BJ (cell line): ENCODE data around the gene TLE1. TPM values are rescaled to one million over a fixed set of nuclear protein-coding genes. Genes with fewer than 3 reads are reported as not detected.

Experiments used
- CTCF ChIA-PET: fragments of 350-600 bp; formaldehyde crosslinking; extraction: SDS; loops from one replicate; lab custom pipeline; 2021; ENCODE audit warnings: antibody characterized with exemption, inconsistent platforms; lab: Yijun Ruan, JAX
- POLR2A ChIA-PET: fragments of 300-600 bp; sonication (Branson Sonifier 250); formaldehyde crosslinking; extraction: SDS; loops from one replicate; lab custom pipeline; 2021; ENCODE audit warnings: antibody characterized with exemption; lab: Charles Lee
- DNase-seq: peaks from one replicate; pipeline ENCODE4 v3.0.0-alpha.2; 2011; ENCODE audit warnings: low read depth
- H3K27me3 ChIP-seq: 2 replicates; pipeline ENCODE4 v1.6.0; 2011; ENCODE audit warnings: low read length; ENCODE audit not compliant: control insufficient read depth, insufficient read depth
- H3K36me3 ChIP-seq: 2 replicates; pipeline ENCODE4 v1.5.1; 2011; ENCODE audit warnings: low read length; ENCODE audit not compliant: control insufficient read depth, insufficient read depth
- H3K4me3 ChIP-seq: 2 replicates; pipeline ENCODE4 v1.5.1; 2011; ENCODE audit warnings: low read depth, mild to moderate bottlenecking, control low read depth, low read length
- polyA plus RNA-seq: library from polyadenylated mRNA; depleted of rRNA; stranded (reverse); fragments of >200 nt; gene quantifications from 2 replicates; pipeline ENCODE4 v1.2.3, GENCODE V29; 2011
- TF ChIP-seq, protein P1 (sequence below): IDR thresholded peaks from 2 replicates; pipeline ENCODE4 v1.5.1; 2011; ENCODE audit warnings: low read depth, mild to moderate bottlenecking, control low read depth, inconsistent platforms, low read length, moderate library complexity; ENCODE audit not compliant: insufficient read depth

Gene TLE1
- polyA plus RNA-seq, 1 experiment, result 9.6 TPM

DNA sequence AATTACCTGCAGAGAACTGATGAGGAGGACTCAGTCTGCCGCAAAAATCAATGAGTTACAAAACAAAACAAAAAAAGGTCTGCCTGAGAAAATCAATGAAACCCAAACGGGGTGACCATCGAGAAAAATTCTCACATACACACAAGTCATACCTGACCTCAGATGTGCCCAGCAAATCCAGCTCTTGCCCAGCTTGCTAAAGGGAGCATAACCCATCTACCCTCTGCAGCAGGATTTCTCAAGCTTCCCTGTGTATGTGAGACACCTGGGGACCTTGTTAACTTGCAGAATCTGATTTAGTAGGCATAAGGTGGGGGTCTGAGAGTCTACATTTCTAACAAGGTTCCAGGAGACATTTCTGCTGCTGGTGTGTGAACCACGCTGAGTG is 126.3 kb downstream of the TLE1 start:
- CTCF ChIA-PET, result interaction anchor here (0.5 kb wide), 1 partner anchor 970 kb away, joined by 3 read pairs; no protein-coding TSS in a partner anchor
- no peaks in the 10 kb centered on the region for H3K27me3 ChIP-seq
- TF ChIP-seq, protein P1, sequence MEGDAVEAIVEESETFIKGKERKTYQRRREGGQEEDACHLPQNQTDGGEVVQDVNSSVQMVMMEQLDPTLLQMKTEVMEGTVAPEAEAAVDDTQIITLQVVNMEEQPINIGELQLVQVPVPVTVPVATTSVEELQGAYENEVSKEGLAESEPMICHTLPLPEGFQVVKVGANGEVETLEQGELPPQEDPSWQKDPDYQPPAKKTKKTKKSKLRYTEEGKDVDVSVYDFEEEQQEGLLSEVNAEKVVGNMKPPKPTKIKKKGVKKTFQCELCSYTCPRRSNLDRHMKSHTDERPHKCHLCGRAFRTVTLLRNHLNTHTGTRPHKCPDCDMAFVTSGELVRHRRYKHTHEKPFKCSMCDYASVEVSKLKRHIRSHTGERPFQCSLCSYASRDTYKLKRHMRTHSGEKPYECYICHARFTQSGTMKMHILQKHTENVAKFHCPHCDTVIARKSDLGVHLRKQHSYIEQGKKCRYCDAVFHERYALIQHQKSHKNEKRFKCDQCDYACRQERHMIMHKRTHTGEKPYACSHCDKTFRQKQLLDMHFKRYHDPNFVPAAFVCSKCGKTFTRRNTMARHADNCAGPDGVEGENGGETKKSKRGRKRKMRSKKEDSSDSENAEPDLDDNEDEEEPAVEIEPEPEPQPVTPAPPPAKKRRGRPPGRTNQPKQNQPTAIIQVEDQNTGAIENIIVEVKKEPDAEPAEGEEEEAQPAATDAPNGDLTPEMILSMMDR, result no peak

DNA sequence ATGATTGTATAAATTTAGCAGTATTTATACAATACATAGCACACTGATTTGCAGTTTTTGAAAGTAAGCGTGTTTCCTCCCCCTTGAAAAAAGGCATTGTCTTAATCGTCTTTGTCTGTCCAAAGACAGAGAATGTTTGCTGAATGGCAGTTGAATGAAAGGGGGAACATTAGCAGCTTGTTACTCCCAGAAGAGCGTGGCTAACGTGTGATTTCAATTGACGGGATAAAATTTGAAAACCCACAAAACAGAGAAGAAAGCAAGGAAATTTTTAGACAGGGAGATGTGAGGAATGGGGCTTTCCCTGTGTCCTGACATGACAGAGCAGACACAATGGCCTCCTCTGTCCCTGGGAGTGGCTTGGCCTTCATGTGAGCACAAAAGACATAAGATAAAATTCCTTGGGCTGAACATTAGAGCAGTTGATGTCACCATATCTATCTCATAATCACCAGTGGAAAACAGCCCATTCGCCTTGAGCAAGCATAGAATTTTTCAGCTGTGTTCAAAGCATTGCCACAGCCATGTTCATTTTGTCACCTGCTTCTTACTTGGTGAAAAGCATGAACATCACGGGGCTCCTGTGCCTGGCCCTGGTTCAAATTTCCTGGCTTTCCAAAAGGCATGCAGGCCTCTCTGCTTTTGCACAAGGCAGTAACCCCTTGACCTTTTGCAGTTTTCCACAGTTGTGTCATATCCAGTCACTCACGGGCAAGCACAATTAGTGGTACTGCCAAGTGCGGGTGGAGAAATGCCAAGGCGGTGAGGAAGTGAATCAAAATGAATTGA is 126.9 kb downstream of the TLE1 start:
- ChIA-PET POLR2A (no interaction called here), CTCF (interaction anchor here (0.5 kb wide), 1 partner anchor 971 kb away, joined by 3 read pairs; no protein-coding TSS in a partner anchor)
- TF ChIP-seq, protein P1, result no peak
- H3K4me3 ChIP-seq, result no peak overlapping the region
- H3K36me3 ChIP-seq, result no peaks in the 10 kb centered on the region
- DNase-seq, result no peak
- H3K27me3 ChIP-seq, result no peaks in the 10 kb centered on the region

More for the DNA sequence above, 126.3 kb downstream of the TLE1 start:
- no peak for DNase-seq
- POLR2A ChIA-PET, result no interaction called here
- no peak overlapping the region for H3K4me3 ChIP-seq
- H3K36me3 ChIP-seq, result no peaks in the 10 kb centered on the region

DNA sequence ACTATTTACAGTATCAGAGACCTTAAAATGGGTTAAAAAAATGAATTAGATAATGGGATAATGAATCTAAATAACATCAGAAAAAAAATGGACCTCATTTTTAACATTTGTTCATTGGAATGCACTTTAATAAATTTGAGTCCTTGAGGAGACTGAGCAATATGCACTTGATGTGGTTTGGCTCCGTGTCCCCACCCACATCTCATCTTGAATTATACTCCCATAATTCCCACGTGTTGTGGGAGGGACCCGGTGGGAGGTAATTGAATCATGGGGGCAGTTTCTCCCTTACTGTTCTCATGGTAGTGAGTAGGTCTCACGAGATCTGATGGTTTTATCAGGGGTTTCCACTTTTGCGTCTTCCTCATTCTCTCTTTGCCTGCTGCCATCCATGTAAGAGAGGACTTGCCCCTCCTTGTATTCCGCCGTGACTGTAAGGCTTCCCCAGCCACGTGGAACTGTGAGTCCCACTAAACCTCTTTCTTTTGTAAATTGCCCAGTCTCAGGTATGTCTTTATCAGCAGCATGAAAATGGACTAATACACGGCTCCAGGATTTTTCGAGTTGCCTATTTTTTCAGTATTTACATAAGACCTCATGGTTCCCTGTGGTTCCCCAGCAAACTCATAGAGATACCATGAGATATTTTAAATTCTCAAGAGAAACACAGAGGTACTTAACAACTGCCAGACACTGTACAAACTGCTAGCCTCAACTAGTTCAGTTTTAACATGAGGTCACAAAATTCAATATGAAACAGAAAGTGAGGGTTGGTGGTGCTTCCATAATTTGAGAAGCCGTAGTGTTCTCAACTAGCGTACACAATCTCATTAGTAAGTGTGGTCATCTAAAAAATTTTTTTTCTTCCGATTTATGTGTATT is 128.3 kb downstream of the TLE1 start:
- H3K4me3 ChIP-seq, result no peak overlapping the region
- ChIA-PET CTCF (no interaction called here), POLR2A (no interaction called here)
- no peaks in the 10 kb centered on the region for H3K36me3 ChIP-seq
- DNase-seq, result no peak
- TF ChIP-seq, protein P1, result no peak
- no peaks in the 10 kb centered on the region for H3K27me3 ChIP-seq

DNA sequence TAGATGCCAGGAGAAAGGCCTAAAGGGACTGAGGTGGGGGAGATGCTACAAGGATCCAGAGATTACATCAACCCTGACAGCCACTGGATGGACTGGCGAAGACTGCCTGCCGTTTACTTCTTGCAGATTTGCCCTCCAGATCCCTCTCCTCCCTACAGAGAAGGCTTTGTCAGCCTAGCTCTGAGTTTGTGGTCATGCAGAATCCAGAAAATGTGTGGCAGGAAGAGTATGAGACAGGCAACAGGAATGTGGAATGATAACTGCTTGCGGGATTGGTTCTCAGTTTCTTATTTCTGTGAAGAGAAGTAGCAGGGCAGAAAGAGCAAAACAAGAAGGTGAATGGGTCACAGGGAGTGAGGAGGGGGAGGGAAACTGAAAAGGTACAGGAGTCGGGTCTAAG is 129.6 kb downstream of the TLE1 start:
- TF ChIP-seq, protein P1, result no peak
- H3K4me3 ChIP-seq, result no peak overlapping the region
- H3K27me3 ChIP-seq, result no peaks in the 10 kb centered on the region
- CTCF ChIA-PET, result interaction anchor here (0.7 kb wide), 1 partner anchor 117 kb away, joined by 3 read pairs; no protein-coding TSS in a partner anchor
- POLR2A ChIA-PET, result no interaction called here
- H3K36me3 ChIP-seq, result no peaks in the 10 kb centered on the region
- peak; percentile 66 for DNase-seq

DNA sequence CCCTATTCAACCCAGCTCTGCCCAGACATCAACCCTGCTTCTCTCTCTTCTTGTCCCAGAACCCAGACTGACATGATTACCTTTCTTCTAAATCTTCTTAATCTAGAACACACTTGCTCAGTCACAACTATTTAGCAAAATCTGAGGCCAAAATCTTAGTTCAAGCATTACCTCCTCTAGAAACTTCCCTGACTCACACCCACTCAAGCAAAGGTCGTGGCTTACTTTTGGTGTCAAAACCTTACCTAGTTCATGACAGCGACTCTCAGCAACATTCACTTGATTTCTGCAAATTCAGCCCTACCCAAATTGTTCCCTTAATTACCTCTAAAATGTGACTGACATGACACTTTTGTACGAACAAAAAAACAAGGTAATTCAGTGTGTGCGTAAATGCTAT is 130.2 kb downstream of the TLE1 start:
- TF ChIP-seq, protein P1, result no peak
- no peaks in the 10 kb centered on the region for H3K36me3 ChIP-seq
- CTCF ChIA-PET, result interaction anchor here (0.6 to 1.1 kb wide), 2 partner anchors 12 to 218 kb away, joined by 3 read pairs; no protein-coding TSS in a partner anchor
- H3K27me3 ChIP-seq, result no peaks in the 10 kb centered on the region
- no peak for DNase-seq
- POLR2A ChIA-PET, result no interaction called here
- no peak overlapping the region for H3K4me3 ChIP-seq
